NOMO-1 (cell line): Measurements from ENCODE around the gene ERLEC1.
"Not testable (repeated sequence)": the region's sequence is repeated elsewhere in the genome, so short reads cannot be mapped to it uniquely, and the experiment has no call there.

Experiments
- DNase-seq, 2 experiments: peaks; one replicate each; lab custom pipeline; 2025; ENCODE audit not compliant: unreplicated experiment in 2 of 2; lab: John Stamatoyannopoulos, UW

ERLEC1 gene

GRCh38 chr2:53827398-53828175 is 40.7 kb downstream of the ERLEC1 start:
- no peak for DNase-seq

DNA sequence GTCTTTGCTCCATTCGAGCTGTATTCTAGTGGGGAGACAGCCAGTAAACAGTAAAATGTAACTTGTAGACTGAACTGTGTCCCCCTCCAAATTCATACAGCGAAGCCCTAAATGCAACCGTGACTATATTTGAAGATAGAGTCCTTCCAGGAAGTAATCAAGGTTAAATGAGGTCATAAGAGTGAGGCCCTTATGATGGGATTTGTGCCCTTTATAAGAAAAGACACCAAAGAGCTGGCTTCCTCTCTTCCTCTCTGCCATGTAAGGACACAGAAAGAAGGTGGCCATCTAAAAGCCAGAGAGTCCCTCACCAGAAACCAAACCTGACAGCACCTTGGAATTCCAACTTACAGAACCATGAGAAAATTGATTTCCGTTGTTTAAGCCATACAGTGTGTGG is 41.5 kb downstream of the ERLEC1 start:
- DNase-seq: no peak

DNA sequence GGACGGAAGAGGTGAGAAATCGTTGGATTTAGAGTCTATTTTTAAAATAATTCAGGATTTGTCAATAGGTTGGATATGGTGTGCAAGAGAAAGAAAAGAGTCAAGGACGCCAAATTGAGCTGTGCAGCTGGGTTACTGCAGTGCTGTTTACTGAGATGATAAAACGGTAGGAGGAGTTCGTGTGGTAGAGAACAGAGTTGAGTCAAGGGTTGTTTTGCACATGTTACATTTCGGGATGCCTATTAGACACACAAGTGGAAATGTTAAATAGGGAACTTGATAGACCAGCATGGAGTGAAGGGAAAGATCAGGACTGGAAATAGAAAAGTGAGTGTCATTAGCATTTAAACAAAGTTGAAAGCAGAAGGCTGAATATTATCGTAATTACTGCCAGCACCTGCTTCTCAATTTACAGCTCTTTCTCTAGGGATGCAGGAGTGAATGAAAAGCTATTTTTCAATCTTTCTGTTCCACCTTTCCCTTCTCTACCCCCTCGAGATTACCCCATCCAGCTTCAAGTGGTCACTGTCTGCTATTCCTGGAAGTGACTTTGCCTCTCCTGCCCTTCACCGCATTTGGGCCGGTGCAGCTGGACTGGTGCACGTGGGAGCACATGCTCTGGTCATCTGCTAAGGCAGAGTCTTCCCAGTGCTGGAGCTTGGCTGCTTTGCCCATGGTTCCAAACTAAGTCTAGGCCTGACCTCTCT is 42.6 kb downstream of the ERLEC1 start:
- DNase-seq: no peak

DNA sequence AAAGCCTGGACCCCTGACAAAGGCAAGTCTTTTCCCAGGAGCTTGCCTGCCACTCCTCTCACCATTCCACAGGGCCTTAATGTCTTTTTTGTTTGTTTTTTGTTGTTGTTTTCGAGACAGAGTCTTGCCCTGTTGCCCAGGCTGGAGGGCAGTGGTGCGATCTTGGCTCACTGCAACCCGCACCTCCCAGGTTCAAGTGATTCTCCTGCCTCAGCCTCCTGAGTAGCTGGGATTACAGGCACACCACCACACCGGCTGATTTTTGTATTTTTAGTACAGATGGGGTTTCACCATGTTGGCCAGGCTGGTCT is 43.1 kb downstream of the ERLEC1 start:
- DNase-seq: not testable (repeated sequence)

DNA sequence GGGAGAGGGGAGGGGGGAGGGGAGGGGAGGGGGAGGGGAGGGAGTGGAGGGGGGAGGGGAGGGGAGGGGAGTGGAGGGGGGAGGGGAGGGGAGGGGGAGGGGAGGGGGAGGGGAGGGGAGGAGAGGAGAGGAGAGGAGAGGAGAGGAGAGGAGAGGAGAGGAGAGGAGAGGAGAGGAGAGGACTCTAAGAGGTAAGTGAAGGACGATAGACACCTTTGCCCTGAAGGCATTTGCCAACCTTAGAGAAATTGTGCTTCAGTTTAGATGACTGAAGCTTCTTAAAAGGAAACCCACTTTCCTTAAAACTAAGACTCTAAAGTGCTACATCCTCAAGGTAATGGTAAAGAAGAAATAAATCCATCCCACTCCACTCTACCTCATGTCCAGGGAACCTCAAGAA is 53.7 kb downstream of the ERLEC1 start:
- DNase-seq: no peak

GRCh38 chr2:53841651-53842050 is 54.8 kb downstream of the ERLEC1 start:
- not testable (repeated sequence) for DNase-seq

DNA sequence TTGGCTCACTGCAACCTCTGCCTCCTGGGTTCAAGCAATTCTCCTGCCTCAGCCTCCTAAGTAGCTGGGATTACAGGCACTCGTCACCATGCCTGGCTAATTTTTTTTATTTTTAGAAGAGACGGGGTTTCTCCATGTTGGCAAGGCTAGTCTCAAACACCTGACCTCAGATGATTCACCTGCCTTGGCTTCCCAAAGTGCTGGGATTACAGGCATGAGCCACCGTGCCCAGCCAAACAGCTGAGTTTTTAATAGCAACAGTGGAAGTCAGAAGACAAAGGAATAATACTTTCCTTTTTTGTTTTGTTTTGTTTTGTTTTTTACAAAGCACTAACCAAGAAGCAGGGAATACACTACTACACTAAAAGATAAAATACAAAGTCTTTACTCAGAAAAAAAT is 56.0 kb downstream of the ERLEC1 start:
- no peak for DNase-seq

GRCh38 chr2:53843595-53843994 is 56.8 kb downstream of the ERLEC1 start:
- DNase-seq: no peak

DNA sequence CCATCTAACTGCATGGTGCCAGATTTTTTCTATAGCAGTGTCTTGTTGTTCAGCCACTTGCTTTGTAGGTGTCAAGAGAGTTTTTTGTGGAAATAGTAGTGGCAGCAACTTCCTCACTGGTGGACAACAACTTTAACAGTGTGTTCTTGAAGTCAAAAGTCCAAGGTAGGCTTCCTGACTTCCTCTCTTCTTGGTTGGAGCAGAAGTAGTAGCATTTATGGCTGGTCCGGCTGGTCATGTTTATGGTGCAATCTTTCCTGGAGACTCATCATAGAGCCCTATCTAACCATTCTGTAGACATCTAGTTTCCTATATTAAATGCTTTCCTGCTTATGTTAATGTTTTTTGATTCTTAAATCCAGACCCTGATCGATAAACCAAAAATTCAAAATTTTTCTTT is 61.2 kb downstream of the ERLEC1 start:
- DNase-seq: peak in 1 of 2 experiments; percentile 31

- not testable (repeated sequence) for DNase-seq
These were observed 64.4 kb downstream of the ERLEC1 start for GRCh38 chr2:53851052-53851757.

GRCh38 chr2:53852532-53852931 is 65.7 kb downstream of the ERLEC1 start:
- DNase-seq: no peak

- no peak for DNase-seq
These were observed 67.8 kb downstream of the ERLEC1 start for GRCh38 chr2:53854678-53855077.

- no peak for DNase-seq
These were observed 69.4 kb downstream of the ERLEC1 start for GRCh38 chr2:53856272-53856671.

GRCh38 chr2:53859206-53860181 is 72.7 kb downstream of the ERLEC1 start, which contains the start of gene GPR75:
TSS of gene GPR75 (minus strand) at chr2:53859967. CDS start at chr2:53854756, 5,211 bp downstream.
- no peak for DNase-seq

DNA sequence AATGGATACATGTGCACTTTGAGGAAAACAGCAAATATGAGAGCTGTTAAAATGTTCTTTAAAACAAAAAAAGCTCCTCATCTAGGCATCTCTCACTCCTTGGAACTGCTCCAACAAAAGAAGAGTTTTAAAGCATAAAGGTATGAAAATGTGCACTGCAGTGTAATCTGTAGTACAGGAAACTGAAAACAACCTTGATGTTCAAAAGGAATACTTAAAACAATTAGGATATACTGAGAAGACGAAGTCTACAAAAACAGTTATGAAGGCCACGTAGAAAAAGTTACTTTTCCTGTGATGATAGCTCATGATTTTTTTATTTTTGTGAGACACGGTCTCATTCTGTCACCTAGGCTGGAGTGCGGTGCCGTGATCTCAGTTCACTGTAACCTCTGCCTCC is 75.0 kb downstream of the ERLEC1 start:
- no peak for DNase-seq

- DNase-seq: no peak
These were observed 76.8 kb downstream of the ERLEC1 start for GRCh38 chr2:53863538-53864227.

DNA sequence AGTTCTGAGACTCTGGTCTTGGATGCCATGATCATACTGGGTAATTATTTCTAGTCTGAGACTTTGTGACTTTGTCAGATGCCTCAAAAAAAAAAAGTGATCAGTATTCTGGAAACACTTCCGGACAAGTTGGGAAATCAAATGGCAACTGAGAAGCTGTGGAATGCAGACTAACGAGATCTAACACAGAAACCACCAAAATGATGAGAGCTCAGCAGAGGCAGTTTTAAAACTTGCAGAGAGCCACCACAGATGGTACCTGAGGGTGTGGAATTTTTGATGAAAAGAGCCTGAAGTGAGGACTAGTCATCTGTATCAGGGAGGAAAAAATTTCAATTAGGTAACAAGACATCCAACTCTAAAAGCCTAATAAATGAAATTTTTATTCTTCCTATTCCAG is 78.4 kb downstream of the ERLEC1 start:
- DNase-seq: no peak

DNA sequence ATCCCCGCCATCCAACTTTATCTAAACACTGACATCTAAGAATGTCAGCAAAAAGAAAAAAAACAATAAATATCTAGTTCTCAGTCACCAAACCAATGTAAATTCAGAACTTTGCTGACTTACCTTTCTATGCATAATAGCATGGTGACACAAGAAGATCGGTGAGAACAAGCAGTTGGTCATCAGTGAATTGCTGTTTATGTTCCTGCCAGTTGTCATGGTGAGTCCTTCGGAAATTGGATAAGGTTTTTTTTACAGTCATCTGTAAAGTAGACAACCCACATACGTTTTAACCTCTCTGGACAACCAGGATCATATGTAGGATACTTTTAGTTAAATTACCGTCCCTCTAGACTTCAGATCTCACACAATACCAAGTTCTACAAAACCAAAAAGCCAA is 79.1 kb downstream of the ERLEC1 start:
- no peak for DNase-seq

DNA sequence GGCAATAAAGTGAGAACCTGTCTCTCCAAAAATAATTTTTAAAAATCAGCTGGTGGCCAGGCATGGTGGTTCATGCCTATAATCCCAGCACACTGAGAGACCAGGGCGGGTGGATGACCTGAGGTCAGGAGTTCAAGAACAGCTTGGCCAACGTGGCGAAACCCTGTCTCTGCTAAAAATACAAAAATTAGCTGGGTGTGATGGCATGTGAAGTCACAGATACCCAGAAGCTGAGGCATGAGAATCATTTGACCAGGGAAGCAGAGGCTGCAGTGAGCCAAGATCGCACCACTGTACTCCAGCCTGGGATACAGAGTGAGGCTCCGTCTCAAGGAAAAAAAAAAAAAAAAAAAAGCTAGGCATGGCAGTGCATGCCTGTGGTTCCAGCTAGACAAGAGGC is 80.3 kb downstream of the ERLEC1 start:
- no peak for DNase-seq

- no peak for DNase-seq
These were observed 80.9 kb downstream of the ERLEC1 start for GRCh38 chr2:53867773-53868172.
